ENCODE data around the gene PTPRD. TPM values are rescaled to one million over a fixed set of nuclear protein-coding genes. Genes with fewer than 3 reads are reported as not detected.

The PTPRD gene
- total RNA-seq, 1 experiment from 2014 or later, result 32.5 TPM

GRCh38 chr9:8887369-8887768 is 1725.4 kb downstream of the PTPRD start:
- no peaks in the 10 kb centered on the region for H3K27me3 Mint-ChIP-seq (ENCODE audit: low read depth)
- Histone ChIP-seq H3K9ac (ENCODE audit: extremely low read depth, insufficient read length, low read length) (no peak overlapping the region), H2AK5ac (ENCODE audit: insufficient read length, low read length) (no peak overlapping the region), H3K79me2 (ENCODE audit: insufficient read depth, low read length) (no peaks in the 10 kb centered on the region), H3K4me1 (ENCODE audit: insufficient read depth, low read length) (no peaks in the 10 kb centered on the region), H2BK120ac (ENCODE audit: low read depth, low read length, poor library complexity, severe bottlenecking) (no peak overlapping the region), H3K14ac (ENCODE audit: insufficient read depth, low read length) (no peak overlapping the region), H4K20me1 (ENCODE audit: control insufficient read depth, insufficient read depth, insufficient read length) (no peaks in the 10 kb centered on the region), H4K5ac (ENCODE audit: insufficient read length, low read depth, low read length) (no peak overlapping the region), H3K18ac (ENCODE audit: insufficient read length, low read depth, low read length) (no peak overlapping the region), H4K91ac (ENCODE audit: insufficient read length, low read depth, low read length) (no peak overlapping the region), H3K9me3 (ENCODE audit: control insufficient read depth, low read depth, low read length) (no peaks in the 10 kb centered on the region), H3K79me1 (ENCODE audit: insufficient read depth, low read depth, low read length, poor library complexity, severe bottlenecking) (no peaks in the 10 kb centered on the region), H3K4ac (ENCODE audit: low read depth, low read length) (no peak overlapping the region), H3K23ac (ENCODE audit: insufficient read length, low read depth, low read length) (no peak overlapping the region), H2BK20ac (ENCODE audit: low read depth, low read length, poor library complexity, severe bottlenecking) (no peak overlapping the region), H3K4me2 (ENCODE audit: insufficient read depth, insufficient read length, low read length) (no peak overlapping the region), H3K23me2 (ENCODE audit: insufficient read length, low read depth, low read length, poor library complexity, severe bottlenecking) (no peaks in the 10 kb centered on the region), H2BK15ac (ENCODE audit: low read depth, low read length) (no peak overlapping the region), H3K27ac (ENCODE audit: insufficient read length, low read depth, low read length) (no peak overlapping the region), H2AFZ (ENCODE audit: low read length) (no peak overlapping the region), H3T11ph (ENCODE audit: low read length) (no peak overlapping the region), H2BK12ac (ENCODE audit: insufficient read length, low read depth, low read length) (no peak overlapping the region), H3K27me3 (ENCODE audit: insufficient read depth, low read length) (no peaks in the 10 kb centered on the region), H2BK5ac (ENCODE audit: insufficient read length, low read length) (no peak overlapping the region), H4K8ac (replicated peaks; ENCODE audit: insufficient read length, low read depth, low read length) (no peak overlapping the region), H3K56ac (ENCODE audit: insufficient read length, low read depth, low read length) (no peak overlapping the region)
- H3K9me3 Mint-ChIP-seq, result no peaks in the 10 kb centered on the region
- no peak overlapping the region for H3K4me3 Mint-ChIP-seq
- no peak overlapping the region for H3K27ac Mint-ChIP-seq
- no peak for DNase-seq
- H3K36me3 Mint-ChIP-seq (ENCODE audit: insufficient read depth in 1 of 3, low read depth in 3 of 3), result no peaks in the 10 kb centered on the region; a peak in 1 of 7 replicates
- TF ChIP-seq, protein P1, sequence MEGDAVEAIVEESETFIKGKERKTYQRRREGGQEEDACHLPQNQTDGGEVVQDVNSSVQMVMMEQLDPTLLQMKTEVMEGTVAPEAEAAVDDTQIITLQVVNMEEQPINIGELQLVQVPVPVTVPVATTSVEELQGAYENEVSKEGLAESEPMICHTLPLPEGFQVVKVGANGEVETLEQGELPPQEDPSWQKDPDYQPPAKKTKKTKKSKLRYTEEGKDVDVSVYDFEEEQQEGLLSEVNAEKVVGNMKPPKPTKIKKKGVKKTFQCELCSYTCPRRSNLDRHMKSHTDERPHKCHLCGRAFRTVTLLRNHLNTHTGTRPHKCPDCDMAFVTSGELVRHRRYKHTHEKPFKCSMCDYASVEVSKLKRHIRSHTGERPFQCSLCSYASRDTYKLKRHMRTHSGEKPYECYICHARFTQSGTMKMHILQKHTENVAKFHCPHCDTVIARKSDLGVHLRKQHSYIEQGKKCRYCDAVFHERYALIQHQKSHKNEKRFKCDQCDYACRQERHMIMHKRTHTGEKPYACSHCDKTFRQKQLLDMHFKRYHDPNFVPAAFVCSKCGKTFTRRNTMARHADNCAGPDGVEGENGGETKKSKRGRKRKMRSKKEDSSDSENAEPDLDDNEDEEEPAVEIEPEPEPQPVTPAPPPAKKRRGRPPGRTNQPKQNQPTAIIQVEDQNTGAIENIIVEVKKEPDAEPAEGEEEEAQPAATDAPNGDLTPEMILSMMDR (conservative IDR thresholded peaks at IDR 0.05), result no peak
- no CpG with 5 or more reads among the region's 1 CpG for WGBS (ENCODE audit: extremely low coverage, insufficient read length, low lambda C conversion rate)
- H3K4me1 Mint-ChIP-seq, result peaks cover 12 to 14% of the 10 kb centered on the region in 2 experiments

Data from H9 (cell line).